SK-N-SH (cell line): ENCODE measurements around the gene MYH16. TPM values are rescaled to one million over a fixed set of nuclear protein-coding genes. Genes with fewer than 3 reads are reported as not detected.

Experiments
- CTCF ChIA-PET: fragments of 300-600, 350-600 bp; formaldehyde crosslinking; extraction: SDS; loops from one replicate; lab custom pipeline; 2021; lab: Yijun Ruan, JAX
- POLR2A ChIA-PET: fragments of 350-600 bp; sonication (Branson Sonifier 250); formaldehyde crosslinking; extraction: SDS; loops from one replicate; lab custom pipeline; 2020; ENCODE audit warnings: antibody characterized with exemption, inconsistent platforms; lab: Yijun Ruan, JAX
- DNase-seq: peaks from one replicate; pipeline ENCODE4 v3.0.0; 2012
- H2AFZ ChIP-seq: fragments of 200-600 bp; sonication (generic); 2 replicates; pipeline ENCODE4 v1.8.1; 2016; ENCODE audit warnings: antibody characterized with exemption, mild to moderate bottlenecking, low read depth
- H3F3A ChIP-seq: fragments of 200-600 bp; sonication (generic); replicated peaks from 2 replicates; pipeline ENCODE3; 2016; ENCODE audit warnings: antibody characterized with exemption, mild to moderate bottlenecking; ENCODE audit not compliant: insufficient read depth
- H3K27ac ChIP-seq, 2 experiments: fragments of 200-500 bp in 1 of 2; fragments of 200-600 bp in 1 of 2; sonication (Bioruptor generic) in 1 of 2; sonication (generic), shearing (Covaris generic) in 1 of 2; 2 replicates each; pipeline versions ENCODE4 v1.5.1 to v1.6.1; 2014 to 2016; ENCODE audit warnings: low read depth in 2 of 2, inconsistent platforms in 1 of 2, low read length in 1 of 2, mild to moderate bottlenecking in 1 of 2, mixed read lengths in 1 of 2
- H3K27me3 ChIP-seq: fragments of 200-600 bp; sonication (generic), shearing (Covaris generic); 2 replicates; pipeline ENCODE4 v1.6.1; 2016; ENCODE audit warnings: mixed run types; ENCODE audit not compliant: insufficient read depth
- H3K36me3 ChIP-seq, 2 experiments: fragments of 200-500 bp in 1 of 2; fragments of 200-600 bp in 1 of 2; sonication (Bioruptor generic) in 1 of 2; sonication (generic) in 1 of 2; replicated peaks in 1 of 2; 2 replicates each; pipeline versions ENCODE3 to v1.5.1; 2014 to 2016; ENCODE audit warnings: low read length in 1 of 2, mild to moderate bottlenecking in 1 of 2; ENCODE audit not compliant: insufficient read depth in 2 of 2, control insufficient read depth in 1 of 2
- H3K4me1 ChIP-seq, 2 experiments: fragments of 200-500 bp in 1 of 2; fragments of 200-600 bp in 1 of 2; sonication (Bioruptor generic) in 1 of 2; sonication (generic), shearing (Covaris generic) in 1 of 2; 2 replicates each; pipeline versions ENCODE4 v1.5.1 to v1.6.1; 2014 to 2016; ENCODE audit warnings: low read depth in 1 of 2, low read length in 1 of 2, mixed run types in 1 of 2; ENCODE audit not compliant: insufficient read depth in 2 of 2, control insufficient read depth in 1 of 2
- H3K4me2 ChIP-seq: fragments of 200-600 bp; sonication (generic), shearing (Covaris generic); 2 replicates; pipeline ENCODE4 v1.6.1; 2017; ENCODE audit warnings: mixed run types
- H3K4me3 ChIP-seq, 2 experiments: fragments of 200-500 bp in 1 of 2; fragments of 200-600 bp in 1 of 2; sonication (Bioruptor generic) in 1 of 2; sonication (generic), shearing (Covaris generic) in 1 of 2; 2 replicates each; pipeline versions ENCODE4 v1.5.1 to v1.8.1; 2014 to 2016; ENCODE audit warnings: low read depth in 2 of 2, inconsistent platforms in 1 of 2, low read length in 1 of 2, mild to moderate bottlenecking in 1 of 2, mixed read lengths in 1 of 2, moderate library complexity in 1 of 2
- H3K79me2 ChIP-seq: fragments of 200-600 bp; sonication (generic); 2 replicates; pipeline ENCODE4 v1.8.1; 2017; ENCODE audit warnings: mild to moderate bottlenecking; ENCODE audit not compliant: insufficient read depth
- H3K9ac ChIP-seq: fragments of 200-600 bp; sonication (generic); 2 replicates; pipeline ENCODE4 v1.6.1; 2017; ENCODE audit warnings: mixed run types
- H3K9me2 ChIP-seq: fragments of 200-600 bp; sonication (generic); 2 replicates; pipeline ENCODE4 v1.6.1; 2017; ENCODE audit warnings: mixed run types
- H3K9me3 ChIP-seq: fragments of 200-600 bp; sonication (generic); 2 replicates; pipeline ENCODE4 v1.6.1; 2017; ENCODE audit warnings: mixed run types, mild to moderate bottlenecking, moderate library complexity
- H4K20me1 ChIP-seq: fragments of 200-600 bp; sonication (generic); 2 replicates; pipeline ENCODE4 v1.6.1; 2017; ENCODE audit warnings: mild to moderate bottlenecking, mixed run types; ENCODE audit not compliant: insufficient read depth
- CTCF ChIP-seq: fragments of 200-600 bp; sonication (generic); IDR thresholded peaks from 2 replicates; pipeline ENCODE4 v1.6.1; 2017; ENCODE audit warnings: antibody characterized with exemption, mild to moderate bottlenecking, moderate library complexity
- ELF1 ChIP-seq: IDR thresholded peaks from 2 replicates; pipeline ENCODE4 v1.4.0; 2012
- GATA2 ChIP-seq: sonication (generic); formaldehyde crosslinking; IDR thresholded peaks from 2 replicates; pipeline ENCODE4 v1.5.0; 2020; ENCODE audit warnings: mild to moderate bottlenecking, missing genetic modification reagents
- JUND ChIP-seq: IDR thresholded peaks from 2 replicates; pipeline ENCODE4 v1.4.0; 2012
- MAX ChIP-seq: IDR thresholded peaks from 2 replicates; pipeline ENCODE4 v1.4.0; 2012; ENCODE audit warnings: low read depth
- NFIC ChIP-seq: IDR thresholded peaks from 2 replicates; pipeline ENCODE4 v1.4.0; 2012; ENCODE audit warnings: borderline replicate concordance
- POLR2AphosphoS5 ChIP-seq: IDR thresholded peaks from 2 replicates; pipeline ENCODE4 v1.6.1; 2012; ENCODE audit warnings: low read depth, low read length
- REST ChIP-seq: IDR thresholded peaks from 2 replicates; pipeline ENCODE4 v1.6.1; 2012; ENCODE audit warnings: mild to moderate bottlenecking, low read depth, low read length, moderate library complexity
- RXRA ChIP-seq: IDR thresholded peaks from 2 replicates; pipeline ENCODE4 v1.4.0; 2012; ENCODE audit warnings: low read depth, mild to moderate bottlenecking, borderline replicate concordance
- SMC3 ChIP-seq: IDR thresholded peaks from 2 replicates; pipeline ENCODE4 v1.6.1; 2012; ENCODE audit warnings: low read depth, low read length, improper control_type of control experiment
- TAF1 ChIP-seq: IDR thresholded peaks from 2 replicates; pipeline ENCODE4 v1.6.1; 2012; ENCODE audit warnings: low read depth, mild to moderate bottlenecking, low read length, moderate library complexity, borderline replicate concordance
- TCF12 ChIP-seq: IDR thresholded peaks from 2 replicates; pipeline ENCODE4 v1.4.0; 2012
- ZBTB33 ChIP-seq: IDR thresholded peaks from 2 replicates; pipeline ENCODE4 v1.4.0; 2012; ENCODE audit warnings: low read depth, borderline replicate concordance
- WGBS: methylation state at CpG from one replicate; pipeline ENCODE4 v1.1.6; 2017; ENCODE audit warnings: low lambda C conversion rate; 5-methylcytosine and 5-hydroxymethylcytosine counted together
- polyA plus RNA-seq, 3 experiments: library from polyadenylated mRNA; depleted of rRNA; stranded (reverse); fragments of >200 nt; gene quantifications; 2 replicates each; pipeline ENCODE4 v1.2.3, GENCODE V29; 2012

MYH16 gene
- polyA plus RNA-seq, 1 of the 3 experiments (the other 2 are of a cell fraction) = 0.41 TPM

GRCh38 chr7:99268577-99268908, 4.1 kb upstream of the MYH16 start:
- H3K9me2 ChIP-seq = no peaks in the 10 kb centered on the region
- H3K36me3 ChIP-seq = no peaks in the 10 kb centered on the region
- H3K27ac ChIP-seq = peak overlapping the region in 1 of 2 experiments; percentile 78; a peak in 2 of 4 replicates
- H3K4me2 ChIP-seq = no peak overlapping the region
- H3K9ac ChIP-seq = no peak overlapping the region
- TF ChIP-seq ELF1 = no peak
- no peak for TF ChIP-seq ZBTB33
- no peak for TF ChIP-seq NFIC
- no peak for TF ChIP-seq POLR2AphosphoS5
- TF ChIP-seq MAX = no peak
- TF ChIP-seq RXRA = no peak
- TF ChIP-seq GATA2 (CRISPR knock-in tag) = no peak
- TF ChIP-seq TCF12 = no peak
- TF ChIP-seq TAF1 = no peak
- TF ChIP-seq JUND = no peak
- no peak for TF ChIP-seq CTCF
- TF ChIP-seq SMC3 = no peak
- no peak for TF ChIP-seq REST
- DNase-seq = no peak
- peaks cover 0 to 23% of the 10 kb centered on the region in 2 experiments; a peak in 2 of 4 replicates for H3K4me1 ChIP-seq
- no peak overlapping the region for H3K4me3 ChIP-seq
- H3K9me3 ChIP-seq = no peaks in the 10 kb centered on the region
- ChIA-PET CTCF (interaction anchor here (0.6 kb wide), 1 partner anchor 9 kb away, joined by 3 read pairs; no protein-coding TSS in a partner anchor), POLR2A (no interaction called here)
- H4K20me1 ChIP-seq = no peaks in the 10 kb centered on the region
- WGBS = 88% methylated on average over 4 of the region's 4 CpGs
- no peak overlapping the region for H2AFZ ChIP-seq
- no peaks in the 10 kb centered on the region for H3K79me2 ChIP-seq
- H3K27me3 ChIP-seq = no peaks in the 10 kb centered on the region
- H3F3A ChIP-seq = peaks cover 12% of the 10 kb centered on the region
